Neuronal stem cell (in vitro differentiated cells): ENCODE results near the gene PRPF6.

Experiments
- DNase-seq: peaks from one replicate; pipeline ENCODE4 v3.0.0-alpha.2; 2013; ENCODE audit warnings: low spot score
- H2AFZ ChIP-seq: one replicate; pipeline ENCODE4 v1.6.1; 2013; ENCODE audit warnings: mild to moderate bottlenecking, low read length, inconsistent platforms
- H2AK5ac ChIP-seq: 2 replicates; pipeline ENCODE4 v1.6.1; 2013; ENCODE audit warnings: low read depth, mild to moderate bottlenecking, inconsistent platforms, low read length, moderate library complexity, mixed read lengths
- H2BK120ac ChIP-seq: 2 replicates; pipeline ENCODE4 v1.6.1; 2013; ENCODE audit warnings: low read depth, mild to moderate bottlenecking, inconsistent platforms, low read length, moderate library complexity, mixed read lengths
- H2BK12ac ChIP-seq: one replicate; pipeline ENCODE4 v1.6.1; 2013; ENCODE audit warnings: low read length, inconsistent platforms
- H2BK15ac ChIP-seq: 2 replicates; pipeline ENCODE4 v1.6.1; 2013; ENCODE audit warnings: mild to moderate bottlenecking, low read length, inconsistent platforms, mixed read lengths
- H2BK5ac ChIP-seq: one replicate; pipeline ENCODE4 v1.6.1; 2013; ENCODE audit warnings: inconsistent platforms, mild to moderate bottlenecking, low read length, moderate library complexity
- H3K14ac ChIP-seq: one replicate; pipeline ENCODE4 v1.6.1; 2013; ENCODE audit warnings: low read length, inconsistent platforms
- H3K18ac ChIP-seq: 2 replicates; pipeline ENCODE4 v1.6.1; 2013; ENCODE audit warnings: low read length, inconsistent platforms
- H3K23ac ChIP-seq: 2 replicates; pipeline ENCODE4 v1.6.1; 2013; ENCODE audit warnings: low read depth, mild to moderate bottlenecking, mixed read lengths, low read length, inconsistent platforms; ENCODE audit not compliant: poor library complexity
- H3K27ac ChIP-seq: replicated peaks from 3 replicates; pipeline ENCODE4 v1.5.1; 2013; ENCODE audit warnings: low read length, inconsistent platforms
- H3K27me3 ChIP-seq, 3 experiments: 2 replicates each; pipeline ENCODE4 v1.6.1; 2013; ENCODE audit warnings: low read length in 3 of 3, mild to moderate bottlenecking in 2 of 3, inconsistent platforms in 1 of 3, low read depth in 1 of 3, mixed read lengths in 1 of 3, moderate library complexity in 1 of 3; ENCODE audit not compliant: control insufficient read depth in 3 of 3, insufficient read depth in 3 of 3
- H3K36me3 ChIP-seq, 2 donors: replicated peaks in 1 of 2; 2 replicates each; pipeline ENCODE4 v1.6.1; 2013; ENCODE audit warnings: low read length in 2 of 2; ENCODE audit not compliant: control insufficient read depth in 2 of 2, insufficient read depth in 2 of 2
- H3K4ac ChIP-seq: 2 replicates; pipeline ENCODE4 v1.6.1; 2013; ENCODE audit warnings: inconsistent platforms, mild to moderate bottlenecking, low read length, moderate library complexity
- H3K4me1 ChIP-seq, 2 donors: 1 replicate in 1 of 2; 2 replicates in 1 of 2; pipeline ENCODE4 v1.6.1; 2013; ENCODE audit warnings: low read length in 2 of 2, low read depth in 1 of 2; ENCODE audit not compliant: control insufficient read depth in 2 of 2, insufficient read depth in 1 of 2
- H3K4me2 ChIP-seq: one replicate; pipeline ENCODE4 v1.6.1; 2013; ENCODE audit warnings: mild to moderate bottlenecking, low read length, inconsistent platforms; ENCODE audit not compliant: insufficient read depth, poor library complexity, severe bottlenecking
- H3K4me3 ChIP-seq, 2 donors: 2 replicates each; pipeline ENCODE4 v1.5.1; 2013; ENCODE audit warnings: low read length in 2 of 2, mild to moderate bottlenecking in 2 of 2, inconsistent platforms in 1 of 2, moderate library complexity in 1 of 2
- H3K79me1 ChIP-seq: one replicate; pipeline ENCODE4 v1.6.1; 2013; ENCODE audit warnings: low read depth, mild to moderate bottlenecking, inconsistent platforms, low read length, moderate library complexity
- H3K9ac ChIP-seq: one replicate; pipeline ENCODE4 v1.6.1; 2013; ENCODE audit warnings: mild to moderate bottlenecking, low read depth, low read length, inconsistent platforms; ENCODE audit not compliant: poor library complexity
- H3K9me3 ChIP-seq, 2 donors: replicated peaks in 1 of 2; 2 replicates each; pipeline versions ENCODE3 to v1.6.1; 2013; ENCODE audit warnings: low read length in 2 of 2, mild to moderate bottlenecking in 2 of 2, inconsistent platforms in 1 of 2, low read depth in 1 of 2, mixed read lengths in 1 of 2, moderate library complexity in 1 of 2; ENCODE audit not compliant: control insufficient read depth in 2 of 2, insufficient read depth in 1 of 2
- H4K8ac ChIP-seq: one replicate; pipeline ENCODE4 v1.6.1; 2013; ENCODE audit warnings: low read depth, mild to moderate bottlenecking, inconsistent platforms, low read length, moderate library complexity
- H4K91ac ChIP-seq: one replicate; pipeline ENCODE4 v1.6.1; 2013; ENCODE audit warnings: low read length, low read depth, mild to moderate bottlenecking, inconsistent platforms; ENCODE audit not compliant: poor library complexity
- WGBS, 2 donors: extraction: QIAGEN DNeasy Blood & Tissue Kit; methylation state at CpG; one replicate each; pipeline ENCODE4 v1.1.7; 2013; ENCODE audit warnings: missing lambda C conversion rate in 2 of 2, mixed read lengths in 1 of 2; ENCODE audit not compliant: insufficient read length in 2 of 2, insufficient replicate concordance in 1 of 2; ENCODE audit errors: extremely low coverage in 2 of 2; 5-methylcytosine and 5-hydroxymethylcytosine counted together

Gene PRPF6

DNA sequence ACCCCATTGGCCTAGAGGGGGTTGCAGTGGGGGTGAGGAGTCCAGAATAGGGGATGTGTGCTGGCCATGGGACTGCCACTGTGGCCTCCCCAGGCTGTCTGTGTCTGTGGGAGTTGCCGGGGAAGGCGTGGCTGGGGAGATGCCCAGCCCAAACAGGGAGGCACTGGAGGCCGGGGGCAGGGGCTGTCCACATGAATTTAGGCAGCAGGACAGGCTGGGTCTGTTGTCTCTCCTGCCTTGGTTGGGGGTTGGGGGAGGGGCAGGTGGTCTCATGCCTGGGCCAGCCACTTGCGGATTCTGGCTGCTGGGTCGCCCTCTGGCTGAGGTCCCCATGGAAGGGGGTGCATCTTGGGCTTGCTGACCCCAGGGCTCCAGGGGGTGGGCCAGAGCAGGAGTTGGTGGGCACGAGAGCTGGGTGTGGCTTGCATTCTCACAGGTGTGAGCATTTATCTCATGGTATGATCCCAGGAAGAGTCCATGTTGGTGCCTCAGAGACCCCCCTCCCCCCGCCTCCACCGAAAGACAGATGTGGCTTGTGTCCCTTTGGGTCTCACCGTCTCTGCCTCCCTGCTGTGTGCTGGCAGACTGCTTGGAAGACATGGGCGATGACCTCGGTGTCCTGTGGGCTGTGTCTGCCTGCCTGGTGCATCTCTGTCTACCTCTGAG lies 64.5 kb downstream of the PRPF6 start:
- Histone ChIP-seq H2AFZ (no peak overlapping the region), H3K36me3 (no peaks in the 10 kb centered on the region), H3K27ac (no peak overlapping the region), H3K4me2 (no peak overlapping the region), H4K8ac (no peak overlapping the region), H3K27me3 (peaks cover 34 to 91% (median 89%) of the 10 kb centered on the region in 3 experiments), H2BK12ac (no peak overlapping the region), H2BK120ac (no peak overlapping the region), H3K23ac (peak overlapping the region; percentile 85), H2AK5ac (peak overlapping the region; percentile 89), H2BK5ac (peak overlapping the region; percentile 53), H3K79me1 (no peaks in the 10 kb centered on the region), H3K9me3 (peaks cover 0 to 2% of the 10 kb centered on the region in 2 donors), H3K14ac (peak overlapping the region; percentile 89), H3K4ac (peak overlapping the region; percentile 53), H3K4me1 (peaks cover 10 to 12% of the 10 kb centered on the region in 2 donors), H4K91ac (no peak overlapping the region), H3K9ac (no peak overlapping the region), H3K18ac (peak overlapping the region; percentile 71), H2BK15ac (no peak overlapping the region), H3K4me3 (no peak overlapping the region)
- no peak for DNase-seq
- WGBS, 2 donors: no CpG with 5 or more reads among the region's 11 CpGs

DNA sequence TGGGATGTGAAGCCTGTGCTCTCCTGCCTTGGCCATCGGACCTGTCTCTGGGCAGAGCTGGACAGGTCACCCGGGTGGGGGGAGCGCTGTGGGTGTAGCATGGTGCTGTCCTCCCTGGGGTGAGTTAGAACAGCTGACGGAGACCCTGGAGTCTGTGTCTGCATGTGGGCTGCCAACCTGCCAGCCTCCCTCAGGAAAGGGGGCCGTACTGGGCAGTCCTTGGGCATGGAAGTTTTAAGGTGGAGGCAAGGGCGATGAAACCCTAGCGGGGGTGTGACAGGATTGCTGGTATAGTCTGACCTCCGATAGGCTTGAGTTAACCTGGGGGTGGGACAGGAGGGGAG lies 66.1 kb downstream of the PRPF6 start:
- no peak overlapping the region for H4K8ac ChIP-seq
- H3K79me1 ChIP-seq: no peaks in the 10 kb centered on the region
- no peak overlapping the region for H3K4me2 ChIP-seq
- H3K9me3 ChIP-seq: peaks cover 0 to 2% of the 10 kb centered on the region in 2 donors
- H2BK5ac ChIP-seq: peak overlapping the region; percentile 29
- peaks cover 29 to 89% (median 78%) of the 10 kb centered on the region in 3 experiments for H3K27me3 ChIP-seq
- WGBS, 2 donors: no CpG with 5 or more reads among the region's 8 CpGs
- H4K91ac ChIP-seq: no peak overlapping the region
- H3K18ac ChIP-seq: no peak overlapping the region
- no peak overlapping the region for H2BK120ac ChIP-seq
- H2BK12ac ChIP-seq: peak overlapping the region; percentile 22
- H3K4me3 ChIP-seq: no peak overlapping the region
- H3K4me1 ChIP-seq: peaks cover 4 to 12% of the 10 kb centered on the region in 2 donors
- H3K14ac ChIP-seq: no peak overlapping the region
- no peak overlapping the region for H2BK15ac ChIP-seq
- H2AK5ac ChIP-seq: peak overlapping the region; percentile 94
- H3K23ac ChIP-seq: no peak overlapping the region
- no peak overlapping the region for H3K4ac ChIP-seq
- H3K9ac ChIP-seq: no peak overlapping the region
- no peak for DNase-seq
- no peak overlapping the region for H3K27ac ChIP-seq
- no peaks in the 10 kb centered on the region for H3K36me3 ChIP-seq
- no peak overlapping the region for H2AFZ ChIP-seq

DNA sequence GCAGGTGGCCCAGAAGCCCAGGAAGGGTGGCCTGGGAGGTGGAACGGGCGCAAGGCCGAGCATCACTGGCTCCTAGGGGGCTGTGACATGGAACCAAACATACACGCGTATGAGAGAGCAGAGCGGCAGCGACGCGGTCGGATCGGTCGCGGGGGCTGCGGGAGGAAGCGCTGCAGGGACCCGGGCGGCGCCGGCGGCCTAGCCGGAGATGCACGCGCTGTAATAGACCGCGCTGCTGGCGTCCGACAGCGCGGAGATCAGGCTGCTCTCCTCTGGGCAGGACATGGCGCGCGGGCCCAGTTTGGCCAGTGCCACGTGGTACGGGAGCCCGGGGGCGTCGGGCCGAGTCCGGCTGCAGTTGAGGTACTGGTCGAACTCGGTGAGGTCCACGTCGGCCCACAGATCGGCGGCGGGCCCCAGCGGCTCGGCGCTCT lies 67.1 kb downstream of the PRPF6 start:
- H3K36me3 ChIP-seq: no peaks in the 10 kb centered on the region
- peak overlapping the region in 1 of 2 donors; percentile 11 for H3K4me3 ChIP-seq
- WGBS, 2 donors: no CpG with 5 or more reads among the region's 49 CpGs

DNA sequence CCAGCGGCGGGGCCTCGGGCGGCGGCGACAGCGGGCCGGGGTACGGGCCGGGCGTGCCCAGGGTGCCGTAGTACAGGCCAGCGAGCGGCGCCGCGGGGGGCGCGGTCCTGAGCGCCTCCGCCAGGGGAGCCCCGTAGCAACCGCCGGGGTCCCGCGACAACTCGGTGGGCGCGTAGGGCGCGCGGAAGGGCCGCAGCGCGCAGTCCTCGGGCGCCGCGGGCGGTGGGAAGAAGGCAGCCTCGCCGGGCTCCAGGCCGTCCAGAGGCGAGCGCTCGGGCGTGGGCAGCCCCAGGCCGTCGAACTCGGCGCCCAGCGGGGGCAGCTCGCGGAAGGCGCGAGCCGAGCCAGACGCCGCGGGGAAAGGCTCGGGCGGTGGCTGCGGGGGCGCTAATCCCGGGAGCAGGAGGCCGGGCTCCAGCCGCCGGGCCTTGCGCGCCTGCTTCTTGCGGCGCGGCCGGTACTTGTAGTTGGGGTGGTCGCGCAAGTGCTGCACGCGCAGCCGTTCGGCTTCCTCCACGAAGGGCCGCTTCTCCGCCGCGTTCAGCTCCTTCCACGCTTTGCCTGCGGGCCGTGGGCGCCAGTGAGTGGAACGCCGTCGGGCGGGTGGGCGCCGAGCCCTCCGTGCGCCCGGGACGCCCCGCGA lies 67.6 kb downstream of the PRPF6 start:
- H3K9me3 ChIP-seq: peaks cover 0 to 2% of the 10 kb centered on the region in 2 donors
- peak overlapping the region; percentile 24 for H2BK5ac ChIP-seq
- WGBS, 2 donors: no CpG with 5 or more reads among the region's 101 CpGs
- peaks cover under 1 to 15% of the 10 kb centered on the region in 2 donors for H3K4me1 ChIP-seq
- no peak overlapping the region for H4K91ac ChIP-seq
- peak overlapping the region; percentile 73 for H3K23ac ChIP-seq
- peak overlapping the region; percentile 64 for H2AFZ ChIP-seq
- no peaks in the 10 kb centered on the region for H3K36me3 ChIP-seq
- no peak overlapping the region for H4K8ac ChIP-seq
- no peak for DNase-seq
- no peak overlapping the region for H3K14ac ChIP-seq
- peak overlapping the region; percentile 63 for H2AK5ac ChIP-seq
- H3K27ac ChIP-seq: no peak overlapping the region
- peak overlapping the region; percentile 70 for H3K18ac ChIP-seq
- H2BK15ac ChIP-seq: peak overlapping the region; percentile 64
- no peak overlapping the region for H2BK120ac ChIP-seq
- H3K79me1 ChIP-seq: no peaks in the 10 kb centered on the region
- H3K27me3 ChIP-seq: peaks cover 25 to 93% (median 66%) of the 10 kb centered on the region in 3 experiments
- peak overlapping the region in 1 of 2 donors; percentile 55 for H3K4me3 ChIP-seq
- peak overlapping the region; percentile 44 for H3K9ac ChIP-seq
- peak overlapping the region; percentile 66 for H3K4me2 ChIP-seq
- no peak overlapping the region for H3K4ac ChIP-seq
- peak overlapping the region; percentile 41 for H2BK12ac ChIP-seq

More for the DNA sequence above, 67.1 kb downstream of the PRPF6 start:
- H2BK5ac ChIP-seq: peak overlapping the region; percentile 24
- peak overlapping the region; percentile 66 for H3K4me2 ChIP-seq
- peak overlapping the region; percentile 64 for H2BK15ac ChIP-seq
- peak overlapping the region; percentile 73 for H3K23ac ChIP-seq
- no peak overlapping the region for H3K27ac ChIP-seq
- H2AFZ ChIP-seq: peak overlapping the region; percentile 64
- no peak overlapping the region for H3K4ac ChIP-seq
- peak overlapping the region; percentile 44 for H3K9ac ChIP-seq
- no peak for DNase-seq
- H3K9me3 ChIP-seq: peaks cover 0 to 2% of the 10 kb centered on the region in 2 donors
- peaks cover 25 to 93% (median 71%) of the 10 kb centered on the region in 3 experiments for H3K27me3 ChIP-seq
- H2BK120ac ChIP-seq: no peak overlapping the region
- no peak overlapping the region for H4K8ac ChIP-seq
- peak overlapping the region; percentile 73 for H2BK12ac ChIP-seq
- H3K4me1 ChIP-seq: peaks cover 0 to 12% of the 10 kb centered on the region in 2 donors
- H3K79me1 ChIP-seq: no peaks in the 10 kb centered on the region
- H3K18ac ChIP-seq: peak overlapping the region; percentile 70
- H3K14ac ChIP-seq: peak overlapping the region; percentile 38
- peak overlapping the region; percentile 63 for H2AK5ac ChIP-seq
- no peak overlapping the region for H4K91ac ChIP-seq
